ENCODE measurements around the gene CYP39A1. TPM values are rescaled to one million over a fixed set of nuclear protein-coding genes. Genes with fewer than 3 reads are reported as not detected.

CYP39A1 gene
- total RNA-seq, 4 donors from 2014 or later, result 3.1 to 18.9 (median 3.9) TPM

DNA sequence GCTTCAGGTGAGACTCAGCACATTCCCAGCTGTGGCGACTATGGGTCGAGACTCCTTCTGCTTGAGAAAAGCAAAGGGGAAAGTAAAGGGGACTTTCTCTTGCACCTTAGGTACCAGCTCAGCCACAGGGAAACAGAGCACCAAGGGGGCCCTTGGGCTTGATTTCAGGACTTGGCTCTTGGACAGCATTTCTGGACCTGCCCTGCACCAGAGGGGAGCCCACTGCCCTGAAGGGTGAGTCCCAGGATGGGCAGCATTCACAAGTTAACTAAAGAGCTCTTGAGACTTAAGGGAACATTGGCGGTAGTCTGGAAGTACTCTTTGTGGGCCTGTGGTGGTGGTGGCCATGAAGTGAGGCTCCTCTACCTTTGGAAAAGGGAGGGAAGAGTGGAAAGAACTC lies 111.1 kb downstream of the CYP39A1 start:
- no peaks in the 10 kb centered on the region for H3K36me3 ChIP-seq
- no peaks in the 10 kb centered on the region for H3K4me1 ChIP-seq
- intact Hi-C loops (cut with DNase I; ENCODE audit: low total_unique reads), result no loop called here
- H3K9me3 ChIP-seq, result no peaks in the 10 kb centered on the region
- no peak for DNase-seq
- no peak for TF ChIP-seq POLR2A (IDR thresholded peaks at IDR 0.05)
- TF ChIP-seq, protein P1, sequence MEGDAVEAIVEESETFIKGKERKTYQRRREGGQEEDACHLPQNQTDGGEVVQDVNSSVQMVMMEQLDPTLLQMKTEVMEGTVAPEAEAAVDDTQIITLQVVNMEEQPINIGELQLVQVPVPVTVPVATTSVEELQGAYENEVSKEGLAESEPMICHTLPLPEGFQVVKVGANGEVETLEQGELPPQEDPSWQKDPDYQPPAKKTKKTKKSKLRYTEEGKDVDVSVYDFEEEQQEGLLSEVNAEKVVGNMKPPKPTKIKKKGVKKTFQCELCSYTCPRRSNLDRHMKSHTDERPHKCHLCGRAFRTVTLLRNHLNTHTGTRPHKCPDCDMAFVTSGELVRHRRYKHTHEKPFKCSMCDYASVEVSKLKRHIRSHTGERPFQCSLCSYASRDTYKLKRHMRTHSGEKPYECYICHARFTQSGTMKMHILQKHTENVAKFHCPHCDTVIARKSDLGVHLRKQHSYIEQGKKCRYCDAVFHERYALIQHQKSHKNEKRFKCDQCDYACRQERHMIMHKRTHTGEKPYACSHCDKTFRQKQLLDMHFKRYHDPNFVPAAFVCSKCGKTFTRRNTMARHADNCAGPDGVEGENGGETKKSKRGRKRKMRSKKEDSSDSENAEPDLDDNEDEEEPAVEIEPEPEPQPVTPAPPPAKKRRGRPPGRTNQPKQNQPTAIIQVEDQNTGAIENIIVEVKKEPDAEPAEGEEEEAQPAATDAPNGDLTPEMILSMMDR (IDR thresholded peaks at IDR 0.05), result no peak
- no peak overlapping the region for H3K27ac ChIP-seq
- no peaks in the 10 kb centered on the region for H3K27me3 ChIP-seq
- H3K4me3 ChIP-seq, result no peak overlapping the region

DNA sequence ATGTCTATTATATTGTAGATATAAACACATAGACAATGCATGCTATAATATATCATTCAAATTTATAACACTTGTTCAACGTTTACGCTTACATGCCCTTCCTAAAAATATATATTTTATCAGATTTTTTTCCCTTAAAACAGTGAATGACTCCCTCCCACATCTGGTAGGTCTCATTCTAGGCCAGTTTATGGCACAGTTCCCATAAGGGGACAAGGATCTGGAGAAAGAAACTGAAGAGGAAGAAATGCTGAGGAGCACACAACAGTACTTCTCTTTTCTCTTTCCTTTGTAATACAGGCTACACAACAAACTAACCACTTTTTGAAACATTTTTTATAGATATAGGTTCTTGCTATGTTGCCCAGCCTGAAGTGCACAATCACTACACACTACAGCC lies 112.8 kb downstream of the CYP39A1 start:
- Histone ChIP-seq H3K4me3 (no peak overlapping the region), H3K4me1 (no peaks in the 10 kb centered on the region), H3K27me3 (no peaks in the 10 kb centered on the region), H3K36me3 (no peaks in the 10 kb centered on the region), H3K27ac (no peak overlapping the region), H3K9me3 (no peaks in the 10 kb centered on the region)
- TF ChIP-seq, protein P1 (IDR thresholded peaks at IDR 0.05), result no peak
- TF ChIP-seq POLR2A (IDR thresholded peaks at IDR 0.05), result no peak
- DNase-seq, result no peak
- intact Hi-C loops (cut with DNase I; ENCODE audit: low total_unique reads), result no loop called here

DNA sequence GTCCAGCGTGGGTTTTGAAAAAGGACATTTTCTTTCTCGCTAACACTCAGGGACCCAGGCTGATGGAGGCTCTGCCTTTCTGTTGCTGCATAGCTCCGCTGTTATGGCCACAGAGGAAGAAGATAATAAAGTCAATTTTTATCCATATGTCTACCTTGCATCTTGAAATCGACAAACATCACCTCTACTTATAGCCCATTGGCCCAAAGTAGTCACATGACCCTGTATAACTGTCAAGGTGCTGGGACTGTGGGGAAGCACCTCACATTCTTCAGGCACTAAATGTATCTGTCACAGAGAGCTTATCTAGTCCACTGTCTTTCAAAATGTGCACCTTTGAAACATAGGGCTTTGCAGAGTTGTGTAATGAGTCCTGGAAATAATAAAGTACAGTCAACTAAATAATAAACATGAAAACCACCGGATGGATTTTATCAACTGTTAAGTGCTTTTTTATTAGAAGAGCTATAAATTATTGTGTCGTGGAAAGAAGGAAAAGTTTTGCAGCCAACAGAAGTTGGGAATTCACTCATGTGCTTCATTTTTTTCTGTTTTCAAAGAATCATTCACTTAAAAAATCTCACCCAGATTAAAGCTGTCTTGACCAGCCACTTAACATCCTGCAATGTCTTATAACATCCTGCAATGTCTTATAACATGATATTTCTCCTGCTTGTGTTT lies 113.7 kb downstream of the CYP39A1 start:
- intact Hi-C loops (cut with DNase I; ENCODE audit: low total_unique reads), result no loop called here
- H3K9me3 ChIP-seq, result no peaks in the 10 kb centered on the region
- no peaks in the 10 kb centered on the region for H3K4me1 ChIP-seq
- no peaks in the 10 kb centered on the region for H3K36me3 ChIP-seq
- no peak for TF ChIP-seq POLR2A (IDR thresholded peaks at IDR 0.05)
- TF ChIP-seq, protein P1 (IDR thresholded peaks at IDR 0.05), result no peak
- H3K27me3 ChIP-seq, result no peaks in the 10 kb centered on the region
- H3K27ac ChIP-seq, result no peak overlapping the region
- no peak overlapping the region for H3K4me3 ChIP-seq
- DNase-seq, result no peak

DNA sequence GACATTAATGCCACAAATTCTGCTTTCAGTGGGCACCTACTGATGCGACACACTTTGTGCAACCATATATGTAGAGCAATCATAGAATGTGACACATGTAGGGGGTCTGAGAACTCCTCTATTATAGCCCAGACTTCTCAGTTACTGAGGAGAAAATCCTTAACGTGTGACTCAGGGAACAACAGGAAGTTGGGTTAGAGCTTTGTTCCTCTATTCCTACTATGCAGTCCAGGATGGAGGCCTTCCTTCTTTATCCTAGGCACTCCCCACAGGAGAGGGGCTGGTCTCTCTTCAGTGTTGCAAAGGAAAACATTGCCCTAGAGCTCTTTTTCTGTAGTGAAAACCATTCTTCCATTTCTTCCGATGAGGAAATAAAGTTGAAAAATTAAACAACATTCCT lies 121.7 kb downstream of the CYP39A1 start:
- Histone ChIP-seq H3K27ac (no peak overlapping the region), H3K36me3 (no peaks in the 10 kb centered on the region), H3K27me3 (no peaks in the 10 kb centered on the region), H3K4me3 (no peak overlapping the region), H3K9me3 (no peaks in the 10 kb centered on the region), H3K4me1 (no peaks in the 10 kb centered on the region)
- no peak for DNase-seq
- intact Hi-C loops (cut with DNase I; ENCODE audit: low total_unique reads), result no loop called here
- TF ChIP-seq POLR2A (IDR thresholded peaks at IDR 0.05), result no peak
- TF ChIP-seq, protein P1 (IDR thresholded peaks at IDR 0.05), result no peak

DNA sequence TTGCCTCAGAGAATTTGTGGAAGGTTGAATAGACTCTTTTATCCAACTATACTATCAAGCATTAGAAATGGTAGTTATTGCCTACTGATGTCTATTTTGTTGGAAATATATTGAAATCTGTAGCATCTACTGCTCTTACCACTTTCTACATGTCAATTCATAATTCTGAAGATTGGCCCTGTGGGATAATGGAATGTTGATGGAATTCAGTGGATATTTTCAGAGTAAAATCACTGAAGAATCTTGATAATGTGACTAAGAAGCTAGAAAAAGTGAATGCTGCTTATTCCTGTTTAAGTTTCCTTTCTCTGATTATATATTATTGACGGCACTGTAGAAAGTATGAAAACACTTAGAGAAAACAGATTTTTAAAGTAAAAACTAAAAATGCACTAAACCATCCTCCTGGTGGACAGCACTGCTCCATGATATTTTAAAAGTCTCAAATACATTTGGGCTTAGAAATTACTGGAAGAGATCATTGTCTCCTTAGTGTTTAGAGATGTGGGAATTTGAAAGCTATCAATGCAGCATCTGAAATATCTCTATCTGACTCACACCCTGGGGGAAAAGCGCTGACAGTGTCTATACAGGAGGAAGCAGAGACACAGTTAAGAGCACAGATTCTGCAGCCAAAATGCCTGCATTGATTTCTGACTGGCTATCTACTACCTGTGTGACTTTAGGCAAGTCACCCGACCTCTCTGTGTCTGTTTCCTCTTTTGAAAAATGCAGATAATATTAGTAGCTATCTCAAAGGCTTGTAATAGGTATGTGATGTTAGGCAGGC lies 123.5 kb downstream of the CYP39A1 start:
- Histone ChIP-seq H3K27ac (no peak overlapping the region), H3K4me1 (no peaks in the 10 kb centered on the region), H3K4me3 (no peak overlapping the region), H3K27me3 (no peaks in the 10 kb centered on the region), H3K9me3 (no peaks in the 10 kb centered on the region), H3K36me3 (no peaks in the 10 kb centered on the region)
- TF ChIP-seq POLR2A (IDR thresholded peaks at IDR 0.05), result no peak
- TF ChIP-seq, protein P1 (IDR thresholded peaks at IDR 0.05), result no peak
- no peak for DNase-seq
- intact Hi-C loops (cut with DNase I; ENCODE audit: low total_unique reads), result no loop called here
